Panc1 (cell line): ENCODE measurements around the gene PBRM1. TPM values are rescaled to one million over a fixed set of nuclear protein-coding genes. Genes with fewer than 3 reads are reported as not detected.

Source experiments
- ATAC-seq: fragments of 200-7000 bp; cut with Tn5 transposase; 2 replicates; pipeline ENCODE4 v1.9.1; 2020; ENCODE audit warnings: mild to moderate bottlenecking, moderate library complexity
- BruUV-seq: library from RNA; stranded (reverse); fragments of 400-500 nt; replicated peaks from 2 replicates; lab custom pipeline; 2021; lab: Mats Ljungman, UMichigan
- CTCF ChIA-PET: fragments of 300-600 bp; sonication (Branson Sonifier 250); formaldehyde crosslinking; loops from one replicate; lab custom pipeline; 2022; ENCODE audit warnings: antibody characterized with exemption; lab: Charles Lee
- POLR2A ChIA-PET: fragments of 300-600 bp; sonication (Branson Sonifier 250); formaldehyde crosslinking; loops from one replicate; lab custom pipeline; 2022; ENCODE audit warnings: antibody characterized with exemption; lab: Charles Lee
- DNase-seq: peaks from one replicate; pipeline ENCODE4 v3.0.0-alpha.2; 2010; ENCODE audit warnings: low read depth, low spot score
- H3K27ac ChIP-seq: 2 replicates; pipeline ENCODE4 v1.5.1; 2011; ENCODE audit warnings: mild to moderate bottlenecking, low read length, inconsistent platforms
- H3K27me3 ChIP-seq: fragments of 200-500 bp; sonication (Bioruptor generic); 2 replicates; pipeline ENCODE4 v1.6.0; 2014; ENCODE audit warnings: low read length, inconsistent platforms; ENCODE audit not compliant: control insufficient read depth, insufficient read depth
- H3K36me3 ChIP-seq: fragments of 200-500 bp; sonication (Bioruptor generic); 2 replicates; pipeline ENCODE4 v1.5.1; 2014; ENCODE audit warnings: inconsistent platforms, mild to moderate bottlenecking, low read length, moderate library complexity; ENCODE audit not compliant: control insufficient read depth, insufficient read depth
- H3K4me1 ChIP-seq: 2 replicates; pipeline ENCODE4 v1.5.1; 2011; ENCODE audit warnings: inconsistent platforms, mild to moderate bottlenecking, low read length, moderate library complexity; ENCODE audit not compliant: control insufficient read depth, insufficient read depth
- H3K4me3 ChIP-seq, 2 experiments: 2 replicates each; pipeline ENCODE4 v1.5.1; 2011 to 2012; ENCODE audit warnings: low read depth in 2 of 2, low read length in 2 of 2, mild to moderate bottlenecking in 2 of 2, inconsistent platforms in 1 of 2, moderate library complexity in 1 of 2
- H3K9me3 ChIP-seq: fragments of 200-500 bp; sonication (Bioruptor generic); 2 replicates; pipeline ENCODE4 v1.5.1; 2014; ENCODE audit warnings: low read depth, mild to moderate bottlenecking, inconsistent platforms, low read length, moderate library complexity; ENCODE audit not compliant: control insufficient read depth, insufficient read depth
- POLR2AphosphoS5 ChIP-seq: IDR thresholded peaks from 2 replicates; pipeline ENCODE4 v1.6.1; 2012; ENCODE audit warnings: mild to moderate bottlenecking, low read depth, low read length, moderate library complexity
- SIN3A ChIP-seq: IDR thresholded peaks from 2 replicates; pipeline ENCODE4 v1.6.1; 2012; ENCODE audit warnings: low read depth, mild to moderate bottlenecking, low read length, moderate library complexity, borderline replicate concordance; ENCODE audit not compliant: insufficient read depth
- TCF7L2 ChIP-seq: IDR thresholded peaks from 2 replicates; pipeline ENCODE4 v1.6.1; 2011; ENCODE audit warnings: mild to moderate bottlenecking, low read depth, low read length, inconsistent platforms
- in situ Hi-C: cut with HindIII; loops from 2 replicates; pipeline ENCODE4 v1.10.0; 2016; ENCODE audit warnings: low sequenced_read_pairs, low pct_unique_long_range_greater_than_20kb
- intact Hi-C: fragments of 100-400 bp; cut with micrococcal nuclease; formaldehyde crosslinking; loops from one replicate; pipeline ENCODE4 v1.10.0; 2022; ENCODE audit not compliant: unreplicated experiment
- total RNA-seq: library from RNA; stranded (reverse); gene quantifications from one replicate; pipeline ENCODE4 v1.2.1, GENCODE V29; 2021; ENCODE audit not compliant: unreplicated experiment
- TF ChIP-seq, protein P1 (sequence below), 2 experiments: IDR thresholded peaks; 2 replicates each; pipeline ENCODE4 v1.6.1; 2011 to 2012; ENCODE audit warnings: low read depth in 2 of 2, control low read depth in 1 of 2, low read length in 1 of 2, mild to moderate bottlenecking in 1 of 2, moderate library complexity in 1 of 2; ENCODE audit not compliant: insufficient read depth in 1 of 2
- TF ChIP-seq, protein P2 (sequence below): fragments of 450-650 bp; IDR thresholded peaks from 2 replicates; pipeline ENCODE4 v1.5.1; 2017; ENCODE audit warnings: mild to moderate bottlenecking

The PBRM1 gene
- total RNA-seq, 1 experiment from 2014 or later: 43.5 TPM

DNA sequence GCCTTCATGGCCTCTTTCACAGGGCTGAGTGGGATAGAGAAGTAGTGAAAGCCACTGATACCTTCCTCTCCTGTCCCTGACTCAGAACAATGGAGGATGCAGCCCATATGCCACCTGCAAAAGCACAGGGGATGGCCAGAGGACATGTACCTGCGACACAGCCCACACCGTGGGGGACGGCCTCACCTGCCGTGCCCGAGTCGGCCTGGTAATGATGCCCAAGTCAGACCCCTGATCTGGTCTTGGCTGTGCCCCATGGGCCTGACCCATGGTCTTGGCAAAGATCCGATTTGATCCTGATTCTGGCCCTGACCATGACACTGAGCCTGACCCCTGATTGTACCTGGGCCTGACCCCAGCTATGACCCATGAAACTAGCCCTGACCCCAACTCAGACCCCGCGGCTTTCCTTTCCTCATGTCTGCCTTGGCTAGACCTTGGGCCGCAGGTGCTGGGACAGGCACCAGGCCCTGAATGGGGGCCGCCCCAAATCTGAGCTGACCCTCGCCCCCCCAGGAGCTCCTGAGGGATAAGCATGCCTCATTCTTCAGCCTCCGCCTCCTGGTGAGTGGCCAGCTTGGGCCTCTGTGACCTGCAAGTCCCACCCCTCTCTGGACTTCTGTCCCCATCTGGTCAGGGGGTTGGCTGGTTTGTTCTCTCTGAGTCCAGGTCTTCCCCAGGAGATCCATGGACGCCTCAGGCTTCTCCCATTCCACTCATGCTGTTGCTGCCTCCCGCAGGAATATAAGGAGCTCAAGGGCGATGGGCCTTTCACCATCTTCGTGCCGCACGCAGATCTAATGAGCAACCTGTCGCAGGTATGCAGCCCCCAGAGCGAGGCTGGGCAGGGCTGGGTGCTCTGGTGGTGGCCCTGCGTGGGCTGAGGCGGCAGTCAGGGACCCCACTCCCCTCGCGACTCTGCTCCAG lies 167.7 kb downstream of the PBRM1 start:
- Histone ChIP-seq H3K4me3 (no peak overlapping the region), H3K9me3 (no peaks in the 10 kb centered on the region), H3K27ac (no peak overlapping the region), H3K27me3 (no peaks in the 10 kb centered on the region), H3K36me3 (no peaks in the 10 kb centered on the region), H3K4me1 (no peaks in the 10 kb centered on the region)
- no peak for ATAC-seq
- ChIA-PET CTCF (no interaction called here), POLR2A (interaction anchor here (0.6 kb wide), 1 partner anchor 651 kb away, joined by 4 read pairs; no protein-coding TSS in a partner anchor)
- in situ Hi-C loops (no loop called here), intact Hi-C loops (no loop called here)
- DNase-seq: no peak
- TF ChIP-seq, protein P1, sequence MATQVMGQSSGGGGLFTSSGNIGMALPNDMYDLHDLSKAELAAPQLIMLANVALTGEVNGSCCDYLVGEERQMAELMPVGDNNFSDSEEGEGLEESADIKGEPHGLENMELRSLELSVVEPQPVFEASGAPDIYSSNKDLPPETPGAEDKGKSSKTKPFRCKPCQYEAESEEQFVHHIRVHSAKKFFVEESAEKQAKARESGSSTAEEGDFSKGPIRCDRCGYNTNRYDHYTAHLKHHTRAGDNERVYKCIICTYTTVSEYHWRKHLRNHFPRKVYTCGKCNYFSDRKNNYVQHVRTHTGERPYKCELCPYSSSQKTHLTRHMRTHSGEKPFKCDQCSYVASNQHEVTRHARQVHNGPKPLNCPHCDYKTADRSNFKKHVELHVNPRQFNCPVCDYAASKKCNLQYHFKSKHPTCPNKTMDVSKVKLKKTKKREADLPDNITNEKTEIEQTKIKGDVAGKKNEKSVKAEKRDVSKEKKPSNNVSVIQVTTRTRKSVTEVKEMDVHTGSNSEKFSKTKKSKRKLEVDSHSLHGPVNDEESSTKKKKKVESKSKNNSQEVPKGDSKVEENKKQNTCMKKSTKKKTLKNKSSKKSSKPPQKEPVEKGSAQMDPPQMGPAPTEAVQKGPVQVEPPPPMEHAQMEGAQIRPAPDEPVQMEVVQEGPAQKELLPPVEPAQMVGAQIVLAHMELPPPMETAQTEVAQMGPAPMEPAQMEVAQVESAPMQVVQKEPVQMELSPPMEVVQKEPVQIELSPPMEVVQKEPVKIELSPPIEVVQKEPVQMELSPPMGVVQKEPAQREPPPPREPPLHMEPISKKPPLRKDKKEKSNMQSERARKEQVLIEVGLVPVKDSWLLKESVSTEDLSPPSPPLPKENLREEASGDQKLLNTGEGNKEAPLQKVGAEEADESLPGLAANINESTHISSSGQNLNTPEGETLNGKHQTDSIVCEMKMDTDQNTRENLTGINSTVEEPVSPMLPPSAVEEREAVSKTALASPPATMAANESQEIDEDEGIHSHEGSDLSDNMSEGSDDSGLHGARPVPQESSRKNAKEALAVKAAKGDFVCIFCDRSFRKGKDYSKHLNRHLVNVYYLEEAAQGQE (IDR thresholded peaks at IDR 0.05; ENCODE audit: insufficient read depth in 1 of 2, low read depth in 2 of 2, low read length in 1 of 2): no peak
- no peak for TF ChIP-seq POLR2AphosphoS5
- no peak for TF ChIP-seq TCF7L2
- TF ChIP-seq, protein P2, sequence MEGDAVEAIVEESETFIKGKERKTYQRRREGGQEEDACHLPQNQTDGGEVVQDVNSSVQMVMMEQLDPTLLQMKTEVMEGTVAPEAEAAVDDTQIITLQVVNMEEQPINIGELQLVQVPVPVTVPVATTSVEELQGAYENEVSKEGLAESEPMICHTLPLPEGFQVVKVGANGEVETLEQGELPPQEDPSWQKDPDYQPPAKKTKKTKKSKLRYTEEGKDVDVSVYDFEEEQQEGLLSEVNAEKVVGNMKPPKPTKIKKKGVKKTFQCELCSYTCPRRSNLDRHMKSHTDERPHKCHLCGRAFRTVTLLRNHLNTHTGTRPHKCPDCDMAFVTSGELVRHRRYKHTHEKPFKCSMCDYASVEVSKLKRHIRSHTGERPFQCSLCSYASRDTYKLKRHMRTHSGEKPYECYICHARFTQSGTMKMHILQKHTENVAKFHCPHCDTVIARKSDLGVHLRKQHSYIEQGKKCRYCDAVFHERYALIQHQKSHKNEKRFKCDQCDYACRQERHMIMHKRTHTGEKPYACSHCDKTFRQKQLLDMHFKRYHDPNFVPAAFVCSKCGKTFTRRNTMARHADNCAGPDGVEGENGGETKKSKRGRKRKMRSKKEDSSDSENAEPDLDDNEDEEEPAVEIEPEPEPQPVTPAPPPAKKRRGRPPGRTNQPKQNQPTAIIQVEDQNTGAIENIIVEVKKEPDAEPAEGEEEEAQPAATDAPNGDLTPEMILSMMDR: no peak
- TF ChIP-seq SIN3A: no peak
- no TSS peak for BruUV-seq

DNA sequence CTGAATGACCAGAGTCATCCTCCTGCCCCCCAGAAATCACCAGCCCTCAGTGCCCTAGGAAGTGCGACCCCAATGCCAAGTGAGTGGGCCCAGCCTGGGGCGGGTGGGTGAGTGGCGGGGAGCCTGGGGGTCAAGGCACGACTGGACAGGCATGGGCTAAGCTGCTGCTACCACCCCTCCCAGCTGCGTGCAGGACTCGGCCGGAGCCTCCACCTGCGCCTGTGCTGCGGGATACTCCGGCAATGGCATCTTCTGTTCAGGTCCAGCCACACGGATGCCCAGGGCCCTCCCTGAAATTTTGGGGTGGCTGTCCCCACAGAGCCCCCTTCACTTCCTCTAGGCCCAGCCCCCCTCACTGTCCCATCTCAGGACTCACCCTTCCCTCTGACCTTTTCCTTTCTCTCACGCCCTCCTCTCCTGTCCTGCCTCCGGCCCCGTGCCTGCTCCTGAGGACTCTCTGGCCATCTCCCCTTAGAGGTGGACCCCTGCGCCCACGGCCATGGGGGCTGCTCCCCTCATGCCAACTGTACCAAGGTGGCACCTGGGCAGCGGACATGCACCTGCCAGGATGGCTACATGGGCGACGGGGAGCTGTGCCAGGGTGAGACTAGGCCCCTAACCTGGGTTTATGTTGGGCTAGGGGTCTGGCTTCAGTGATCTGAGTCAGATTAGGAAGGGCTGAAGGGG lies 169.1 kb downstream of the PBRM1 start:
- TF ChIP-seq, protein P2: no peak
- no peak for DNase-seq
- Histone ChIP-seq H3K4me1 (no peaks in the 10 kb centered on the region), H3K27me3 (no peaks in the 10 kb centered on the region), H3K9me3 (no peaks in the 10 kb centered on the region), H3K27ac (no peak overlapping the region), H3K36me3 (no peaks in the 10 kb centered on the region), H3K4me3 (no peak overlapping the region)
- ChIA-PET CTCF (no interaction called here), POLR2A (no interaction called here)
- no TSS peak for BruUV-seq
- intact Hi-C loops: no loop called here
- in situ Hi-C loops: no loop called here
- ATAC-seq: no peak
